GM12874 (cell line): Measurements from ENCODE around the gene PRKG1.

Source experiments
- TF ChIP-seq, protein P1 (sequence below): IDR thresholded peaks from 2 replicates; pipeline ENCODE4 v1.5.1; 2011; ENCODE audit warnings: low read depth, mild to moderate bottlenecking, control low read depth, low read length, moderate library complexity; ENCODE audit not compliant: insufficient read depth

PRKG1 gene

DNA sequence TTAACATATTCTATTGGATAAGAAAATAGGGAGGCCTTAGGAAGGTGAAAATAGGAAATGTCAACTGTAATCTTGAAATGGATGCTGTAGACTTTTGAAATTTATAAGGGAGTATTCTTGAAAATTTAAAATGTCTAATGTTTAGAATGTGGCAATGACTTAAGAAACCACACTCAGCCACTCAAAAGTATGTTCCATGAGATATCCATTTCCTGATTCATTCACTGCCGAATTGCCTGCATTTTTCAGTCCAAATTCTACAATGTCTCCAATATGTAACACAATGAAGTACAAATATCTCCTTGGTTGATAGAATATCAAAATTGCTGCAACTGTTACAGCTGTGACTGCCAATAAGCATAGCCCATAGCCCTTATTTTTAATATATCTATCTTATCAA, 25.9 kb downstream of the PRKG1 start:
- TF ChIP-seq, protein P1, sequence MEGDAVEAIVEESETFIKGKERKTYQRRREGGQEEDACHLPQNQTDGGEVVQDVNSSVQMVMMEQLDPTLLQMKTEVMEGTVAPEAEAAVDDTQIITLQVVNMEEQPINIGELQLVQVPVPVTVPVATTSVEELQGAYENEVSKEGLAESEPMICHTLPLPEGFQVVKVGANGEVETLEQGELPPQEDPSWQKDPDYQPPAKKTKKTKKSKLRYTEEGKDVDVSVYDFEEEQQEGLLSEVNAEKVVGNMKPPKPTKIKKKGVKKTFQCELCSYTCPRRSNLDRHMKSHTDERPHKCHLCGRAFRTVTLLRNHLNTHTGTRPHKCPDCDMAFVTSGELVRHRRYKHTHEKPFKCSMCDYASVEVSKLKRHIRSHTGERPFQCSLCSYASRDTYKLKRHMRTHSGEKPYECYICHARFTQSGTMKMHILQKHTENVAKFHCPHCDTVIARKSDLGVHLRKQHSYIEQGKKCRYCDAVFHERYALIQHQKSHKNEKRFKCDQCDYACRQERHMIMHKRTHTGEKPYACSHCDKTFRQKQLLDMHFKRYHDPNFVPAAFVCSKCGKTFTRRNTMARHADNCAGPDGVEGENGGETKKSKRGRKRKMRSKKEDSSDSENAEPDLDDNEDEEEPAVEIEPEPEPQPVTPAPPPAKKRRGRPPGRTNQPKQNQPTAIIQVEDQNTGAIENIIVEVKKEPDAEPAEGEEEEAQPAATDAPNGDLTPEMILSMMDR = no peak

DNA sequence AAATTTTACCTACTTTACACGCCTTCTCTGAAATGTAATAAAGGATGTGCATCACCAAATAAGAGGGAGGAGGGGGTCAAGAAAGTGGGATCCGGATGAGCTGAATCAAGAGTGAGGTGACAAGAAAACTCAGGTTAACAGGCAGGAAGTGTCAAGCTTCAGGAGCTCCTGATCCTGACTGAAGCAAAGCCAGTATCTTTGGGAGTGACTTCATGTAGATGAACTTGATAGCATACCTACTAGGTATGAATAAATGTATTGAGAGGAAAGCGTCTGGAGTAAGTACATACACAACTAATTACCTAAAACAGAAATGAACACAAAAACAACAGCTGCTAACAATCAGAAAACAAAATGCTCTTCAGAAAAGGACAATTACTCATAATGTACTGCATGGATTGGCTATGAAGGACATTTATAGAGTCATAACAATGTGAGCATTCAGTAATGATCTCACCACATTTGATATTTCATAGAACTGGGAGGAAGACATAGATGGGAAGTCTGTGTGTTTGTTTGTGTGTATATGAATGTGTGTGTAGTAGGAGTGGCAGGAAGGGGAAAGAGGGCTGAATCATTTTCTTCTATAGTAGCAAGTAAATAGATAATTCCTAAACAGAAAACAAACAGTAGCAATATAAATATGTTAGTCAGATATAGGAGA, 29.4 kb downstream of the PRKG1 start:
- TF ChIP-seq, protein P1 = no peak

DNA sequence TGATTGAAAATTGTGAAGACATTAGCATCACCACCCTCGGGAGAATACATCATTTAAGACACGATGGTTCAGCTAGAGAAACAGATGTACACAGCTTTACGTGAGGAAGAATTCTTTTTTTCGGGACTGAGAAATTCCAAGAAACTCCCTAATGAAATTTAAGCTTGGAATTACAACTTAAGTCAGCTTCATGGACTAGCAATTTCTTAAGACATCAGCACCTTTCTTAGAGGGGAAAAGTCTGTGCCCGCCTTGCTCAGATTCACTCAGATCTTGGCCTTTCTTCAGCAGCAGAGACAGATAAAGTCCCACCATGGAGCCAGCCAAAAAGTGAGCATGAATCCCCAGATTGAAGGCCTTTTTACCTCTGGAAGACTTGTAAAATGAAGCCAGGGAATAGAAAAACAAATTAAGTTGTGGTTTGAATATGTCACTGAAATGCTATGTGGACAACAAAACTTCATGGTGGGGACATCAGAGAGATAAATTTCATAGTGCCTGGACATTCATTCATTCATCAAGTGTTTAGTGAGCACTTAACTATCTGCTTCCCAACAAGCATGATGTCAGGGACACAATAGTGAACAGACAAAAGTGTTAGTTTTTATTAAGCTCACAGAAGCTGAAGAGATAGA, 32.1 kb downstream of the PRKG1 start:
- TF ChIP-seq, protein P1 = no peak

DNA sequence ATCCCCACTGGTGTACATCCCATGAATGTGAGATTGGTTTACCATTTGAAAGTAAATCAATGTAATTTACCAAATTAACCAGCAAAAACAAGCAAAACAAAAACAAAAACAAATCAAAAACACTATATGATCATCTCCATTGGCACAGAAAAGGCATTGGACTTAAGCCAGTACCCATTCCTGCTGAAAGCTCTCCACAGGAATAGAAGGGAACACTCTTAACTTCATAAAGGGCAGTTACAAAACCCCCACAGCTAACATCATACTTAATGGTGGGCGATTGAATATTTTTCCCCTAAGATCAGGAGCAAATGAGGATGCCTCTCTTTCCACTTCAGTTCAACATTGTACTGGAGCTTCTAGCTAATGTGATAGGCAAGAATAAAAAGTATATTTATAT, 34.1 kb downstream of the PRKG1 start:
- TF ChIP-seq, protein P1 = no peak

DNA sequence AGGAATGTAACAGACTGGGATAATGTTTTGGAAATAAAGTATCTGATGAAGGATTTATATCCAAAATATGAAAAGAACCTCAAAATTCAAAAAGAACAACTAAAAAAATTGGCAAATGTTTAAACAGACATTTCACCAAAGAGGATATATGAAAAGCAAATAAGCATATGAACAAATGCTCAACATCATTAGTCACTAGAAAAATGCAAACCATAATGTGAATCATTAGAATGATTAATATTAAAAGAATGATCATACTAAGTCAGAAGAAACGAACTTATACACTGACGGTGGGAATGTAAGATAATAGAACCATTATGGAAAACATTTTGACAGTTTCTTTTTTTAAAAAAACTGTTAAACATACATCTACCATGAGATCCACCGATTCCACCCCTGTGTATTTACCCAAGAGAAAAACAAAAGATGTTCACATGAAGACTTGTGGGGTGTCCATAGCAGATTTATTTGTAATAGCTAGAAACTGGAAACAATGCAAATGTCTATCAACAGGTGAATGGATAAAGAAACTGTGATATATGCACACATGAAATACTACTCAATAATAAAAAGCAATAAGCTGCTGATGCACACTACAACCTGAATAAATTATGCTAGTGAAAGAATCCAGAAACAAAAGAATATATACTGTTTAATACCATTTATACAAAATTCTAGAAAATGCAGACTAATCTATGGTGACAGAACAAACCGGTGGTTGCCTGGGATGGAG, 35.7 kb downstream of the PRKG1 start:
- TF ChIP-seq, protein P1 = no peak

DNA sequence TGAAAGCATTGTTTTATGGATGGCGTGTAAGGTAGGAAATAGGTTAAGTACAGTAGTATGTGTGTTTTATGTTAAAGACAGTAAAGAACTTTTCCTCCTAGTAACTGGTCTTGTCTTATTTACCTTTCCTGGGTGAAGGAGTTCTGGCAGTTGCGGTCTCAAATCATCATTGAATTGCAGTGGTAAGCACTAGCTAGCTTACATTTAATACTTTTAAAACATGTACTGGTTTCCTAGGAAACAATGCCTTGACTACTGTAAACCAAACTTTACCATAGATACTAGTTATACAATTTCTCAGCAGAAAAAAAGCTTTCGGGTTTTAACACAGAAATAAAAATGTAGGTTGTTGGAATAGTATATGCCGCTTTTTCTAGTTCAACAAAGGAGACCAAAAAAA, 37.7 kb downstream of the PRKG1 start:
- TF ChIP-seq, protein P1 = no peak

DNA sequence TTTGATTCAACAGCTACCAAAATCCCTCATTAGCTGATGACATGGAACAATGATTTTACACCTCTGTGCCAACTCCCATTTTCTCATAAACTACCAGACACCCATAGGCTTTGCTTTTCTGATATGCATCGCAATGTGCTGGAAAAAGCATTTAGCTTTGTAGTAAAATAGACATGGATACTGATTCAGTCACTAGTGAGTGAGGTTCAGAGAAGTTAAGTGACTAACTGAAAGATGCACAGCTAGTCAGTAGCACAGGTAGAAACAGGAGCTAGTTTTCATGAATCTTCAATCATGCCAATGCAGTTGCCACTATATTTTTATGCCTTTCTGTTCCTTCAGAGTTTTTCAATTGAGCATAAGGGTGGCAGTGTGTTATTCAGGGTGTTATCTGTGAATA, 38.7 kb downstream of the PRKG1 start:
- TF ChIP-seq, protein P1 = no peak
